GM19468 (cell line): ENCODE data around the gene KCNQ1.

Experiments
- ATAC-seq: cut with Tn5 transposase; IDR thresholded peaks from one replicate; pipeline ENCODE4 v1.9.1; 2021; ENCODE audit warnings: mild to moderate bottlenecking, moderate library complexity, moderate number of reproducible peaks; ENCODE audit not compliant: unreplicated experiment; ENCODE audit errors: extremely low read depth

Gene KCNQ1

DNA sequence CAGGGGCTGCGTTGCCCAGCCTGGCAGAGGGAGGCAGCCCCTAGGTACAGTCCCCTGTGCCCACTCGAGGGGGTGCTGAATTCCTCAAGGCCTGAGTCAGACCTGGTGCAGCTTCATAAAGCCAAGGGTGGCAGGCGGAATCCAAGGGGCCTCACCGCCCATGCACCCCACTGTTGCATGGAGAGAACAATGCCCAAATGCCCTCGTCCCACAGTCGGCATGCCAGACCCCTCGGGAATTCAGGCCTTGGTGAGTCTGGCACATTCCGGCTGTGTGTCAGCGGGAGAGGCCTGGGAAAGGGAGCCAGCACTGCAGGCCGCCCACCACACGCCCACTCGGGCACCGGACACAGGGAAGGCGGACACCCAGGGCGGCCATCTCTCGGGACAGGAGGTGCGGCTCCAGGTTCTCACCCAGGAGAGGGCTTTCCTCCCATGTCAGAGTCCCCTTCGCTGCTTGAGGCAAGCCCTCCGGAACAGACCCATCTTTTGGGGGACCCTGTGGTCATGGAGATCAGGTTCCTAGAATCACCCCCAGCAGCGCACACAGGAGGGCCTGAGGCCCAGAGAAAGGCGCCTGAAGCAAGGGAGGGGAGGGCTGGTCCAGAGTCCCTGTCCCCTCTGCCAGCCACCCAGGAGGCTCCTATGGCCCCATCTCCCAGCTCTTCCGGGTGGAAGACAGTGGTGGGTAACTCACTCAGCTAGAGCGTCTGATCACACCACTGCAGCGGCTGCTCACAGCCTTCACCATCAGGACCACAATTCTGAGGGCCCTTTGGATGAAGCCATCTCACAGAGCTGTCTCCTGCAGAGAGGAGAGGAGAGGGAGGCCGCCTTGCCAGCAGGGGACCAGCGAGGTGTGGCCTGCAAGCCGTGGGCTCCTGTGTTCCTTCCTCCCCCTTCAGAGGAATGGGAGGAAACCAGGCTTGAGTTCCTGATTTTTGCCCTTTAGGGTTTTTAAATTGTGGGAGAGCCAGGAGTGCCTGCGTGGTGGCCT lies 286.6 kb downstream of the KCNQ1 start:
- no peak for ATAC-seq

DNA sequence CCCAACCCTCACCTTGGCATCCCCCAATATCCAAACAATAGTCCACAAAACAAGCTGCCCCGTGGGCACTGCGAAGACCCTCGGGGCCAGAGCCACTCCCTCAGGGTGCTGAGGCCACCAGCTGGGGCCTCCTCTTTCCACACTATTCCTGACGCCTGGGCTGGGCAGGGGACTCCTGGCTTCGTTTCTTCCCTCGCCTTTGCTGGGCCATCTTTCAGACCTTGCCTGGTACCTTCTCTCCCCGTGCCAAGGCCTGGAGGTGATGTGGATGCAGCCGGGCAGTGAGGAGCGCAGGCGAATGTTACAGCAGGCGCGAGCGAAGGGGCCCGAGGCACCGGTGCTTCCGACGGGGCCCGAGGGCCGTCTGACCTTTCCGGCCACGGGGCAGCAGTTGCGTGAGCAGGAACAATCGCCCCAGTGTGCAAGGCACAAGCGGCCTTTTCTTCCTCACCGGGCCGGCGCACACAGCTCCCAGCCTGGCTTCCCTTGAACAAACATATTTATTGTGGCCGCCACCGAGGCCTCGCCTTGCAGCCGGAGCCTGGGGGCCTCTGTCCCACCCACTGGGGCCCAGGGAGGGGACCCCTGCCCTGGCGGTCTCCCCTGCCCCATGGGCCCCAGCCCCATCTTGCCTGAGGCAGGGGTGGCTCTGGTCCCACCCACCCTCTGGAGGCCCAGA lies 287.6 kb downstream of the KCNQ1 start:
- ATAC-seq: no peak

DNA sequence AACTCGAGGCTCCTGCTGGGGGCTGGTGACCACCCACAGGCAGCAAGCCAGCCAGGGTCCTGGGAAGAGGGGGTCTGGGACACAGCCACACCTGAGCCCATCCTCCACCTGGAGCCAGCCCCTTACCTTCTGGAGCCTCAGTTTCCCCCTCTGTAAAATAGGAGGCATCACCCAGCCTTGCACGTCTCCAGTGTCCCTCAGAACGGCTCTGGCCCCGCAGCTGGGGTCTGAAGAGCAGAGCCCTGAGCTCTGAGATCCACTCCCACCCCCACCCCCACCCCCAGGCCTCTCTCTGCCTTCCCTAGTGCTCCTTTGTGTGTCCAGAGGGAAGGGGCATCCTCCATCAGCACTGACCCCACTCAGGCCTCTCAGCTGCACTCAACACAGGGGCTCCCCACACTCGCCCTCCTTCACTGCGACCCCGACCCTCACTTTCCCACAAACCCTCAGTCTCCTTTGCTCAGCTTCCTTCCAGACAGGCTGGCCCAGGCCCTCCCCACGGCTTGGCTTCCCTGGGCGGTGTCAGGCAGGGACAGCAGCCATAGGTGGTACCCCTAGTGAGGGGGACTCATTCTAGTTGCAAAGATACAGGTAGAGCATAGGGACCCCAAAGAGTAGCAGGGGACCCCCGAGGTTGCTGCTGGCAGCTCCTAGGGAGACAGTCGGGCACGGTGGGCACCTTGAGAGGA lies 288.3 kb downstream of the KCNQ1 start:
- no peak for ATAC-seq

DNA sequence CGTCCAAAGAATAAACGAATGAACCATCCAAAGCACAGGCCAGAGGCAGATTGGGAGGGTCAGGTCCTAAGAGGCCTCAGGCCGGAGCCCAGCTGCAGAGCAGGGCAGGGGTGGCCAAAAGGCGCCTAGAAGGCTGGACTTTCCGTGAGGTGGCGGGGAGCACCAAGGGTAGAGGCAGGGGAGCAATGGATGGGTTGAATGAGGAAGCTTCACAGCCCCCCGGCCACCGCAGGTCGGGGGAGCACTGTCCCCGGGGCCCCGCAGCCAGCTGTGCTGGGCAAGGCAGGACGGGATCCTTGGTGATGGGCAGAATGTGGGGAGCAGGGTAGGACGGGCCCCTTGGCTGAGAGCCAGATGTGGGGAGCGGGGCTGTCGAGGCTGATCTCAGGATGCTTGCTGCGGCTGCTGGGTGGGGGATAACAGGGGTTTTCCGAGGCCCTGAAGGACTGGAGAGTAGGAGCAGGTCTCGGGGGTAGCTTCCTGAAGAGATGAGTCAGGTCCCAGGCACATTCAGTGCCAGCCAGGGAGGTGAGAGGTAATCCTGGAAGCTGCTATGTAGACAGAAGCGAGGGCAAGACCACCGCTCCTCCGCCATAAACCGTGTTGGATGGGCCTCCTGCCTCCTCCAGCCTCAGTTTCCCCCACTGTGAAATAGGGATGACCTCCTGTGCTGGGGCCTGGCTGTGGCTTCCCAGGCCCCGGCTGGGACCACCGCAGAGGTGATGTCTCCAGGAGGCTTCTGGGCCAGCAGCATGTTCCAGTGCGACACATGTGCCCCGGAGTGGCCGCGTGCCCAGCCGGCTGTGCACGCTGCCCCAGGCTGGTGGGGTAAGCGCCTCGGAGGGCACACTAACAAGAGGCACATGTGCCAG lies 289.6 kb downstream of the KCNQ1 start:
- ATAC-seq: no peak

DNA sequence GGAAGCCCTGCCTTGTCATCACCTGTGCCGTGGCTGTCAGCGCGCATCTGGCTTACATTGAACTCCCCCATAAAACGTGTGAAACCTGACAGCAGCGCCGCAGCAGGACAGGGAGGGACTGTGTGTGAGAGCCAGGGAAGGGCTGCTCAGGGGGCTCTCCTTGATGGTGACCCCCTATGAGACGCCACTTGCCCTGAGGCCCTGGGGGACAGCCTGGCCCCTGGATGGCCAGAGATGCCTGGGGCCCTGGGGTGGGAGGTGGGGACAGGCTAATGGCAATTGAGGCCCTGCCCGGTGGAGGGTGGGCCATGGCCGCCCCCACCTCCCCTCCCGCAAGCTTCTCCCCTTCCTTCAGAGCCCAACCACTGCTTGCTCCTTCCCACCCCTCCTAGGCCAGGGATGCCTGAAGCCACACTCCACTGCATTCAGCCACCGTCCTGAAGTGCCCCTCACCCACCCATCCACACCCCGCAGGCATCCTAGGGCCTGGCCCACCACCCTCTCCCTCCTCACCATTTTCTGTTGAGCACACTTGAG lies 290.3 kb downstream of the KCNQ1 start:
- ATAC-seq: no peak

DNA sequence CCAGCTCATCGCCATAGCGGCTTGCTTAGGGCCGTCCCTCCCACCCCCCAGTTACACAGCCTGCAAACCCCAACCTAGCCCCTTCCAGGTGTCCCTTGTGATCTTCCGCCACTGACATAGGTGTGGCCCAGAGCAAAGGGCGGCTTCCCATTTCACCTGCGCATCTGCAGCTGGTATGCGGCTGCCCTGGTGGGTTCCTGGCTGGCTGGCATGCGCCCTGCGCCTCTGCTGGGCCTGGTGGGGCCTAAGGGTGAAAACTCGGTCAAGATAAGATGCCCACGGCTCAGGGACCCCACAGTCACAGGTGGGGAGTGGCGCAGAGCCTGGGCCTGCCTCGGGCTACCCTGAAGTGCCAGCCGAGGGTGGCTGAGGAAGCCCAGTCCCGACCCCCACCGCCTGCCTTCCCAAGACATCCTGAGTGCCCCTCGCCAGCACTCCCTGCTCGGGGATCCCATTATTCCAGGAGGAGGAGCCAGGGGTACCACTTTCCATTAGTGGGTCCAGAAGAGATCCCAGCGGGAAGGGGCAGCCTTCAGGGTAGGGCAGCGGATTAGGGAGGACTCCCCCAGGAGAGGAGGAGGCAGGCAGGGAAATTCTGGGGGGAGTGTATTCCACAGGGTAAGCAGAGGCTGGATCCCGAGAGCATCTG lies 291.9 kb downstream of the KCNQ1 start:
- no peak for ATAC-seq

DNA sequence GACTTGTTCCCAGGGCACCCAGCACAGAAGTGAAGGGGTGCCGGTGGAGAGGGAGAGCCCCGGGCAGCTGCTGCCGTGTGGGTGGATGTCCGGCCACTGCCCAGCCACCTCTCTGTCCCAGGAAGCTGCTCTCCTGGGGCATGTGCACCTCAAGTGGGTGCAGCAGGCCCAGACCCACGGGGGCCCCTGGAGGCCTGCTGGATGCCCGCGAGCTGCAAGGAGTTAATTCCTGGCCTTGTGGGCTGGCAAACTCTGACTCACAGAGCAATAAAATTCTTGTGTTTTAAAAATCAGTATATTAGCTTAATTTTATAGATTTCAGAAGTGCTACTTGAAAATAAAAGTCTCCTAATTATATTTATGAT lies 292.4 kb downstream of the KCNQ1 start:
- no peak for ATAC-seq

DNA sequence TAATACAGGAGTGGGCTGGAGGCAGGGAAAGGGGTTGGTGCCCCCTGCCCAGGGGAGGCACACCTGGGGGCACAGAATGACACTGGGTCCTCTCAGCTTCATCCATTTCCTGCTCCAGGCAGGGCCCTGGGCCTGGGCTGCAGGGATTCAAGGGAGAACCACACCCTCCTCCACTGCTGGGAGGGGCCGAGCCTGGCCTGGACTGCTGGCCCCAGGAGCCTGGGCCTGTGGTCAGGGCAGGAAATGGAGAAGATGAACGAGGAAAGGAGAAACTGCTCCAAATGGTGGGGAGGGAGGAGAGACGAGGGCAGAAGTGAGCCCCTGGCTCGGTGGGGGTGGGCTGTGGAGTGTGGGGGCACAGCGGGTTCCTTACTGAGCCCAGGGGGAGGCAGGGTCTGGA lies 293.1 kb downstream of the KCNQ1 start:
- no peak for ATAC-seq

DNA sequence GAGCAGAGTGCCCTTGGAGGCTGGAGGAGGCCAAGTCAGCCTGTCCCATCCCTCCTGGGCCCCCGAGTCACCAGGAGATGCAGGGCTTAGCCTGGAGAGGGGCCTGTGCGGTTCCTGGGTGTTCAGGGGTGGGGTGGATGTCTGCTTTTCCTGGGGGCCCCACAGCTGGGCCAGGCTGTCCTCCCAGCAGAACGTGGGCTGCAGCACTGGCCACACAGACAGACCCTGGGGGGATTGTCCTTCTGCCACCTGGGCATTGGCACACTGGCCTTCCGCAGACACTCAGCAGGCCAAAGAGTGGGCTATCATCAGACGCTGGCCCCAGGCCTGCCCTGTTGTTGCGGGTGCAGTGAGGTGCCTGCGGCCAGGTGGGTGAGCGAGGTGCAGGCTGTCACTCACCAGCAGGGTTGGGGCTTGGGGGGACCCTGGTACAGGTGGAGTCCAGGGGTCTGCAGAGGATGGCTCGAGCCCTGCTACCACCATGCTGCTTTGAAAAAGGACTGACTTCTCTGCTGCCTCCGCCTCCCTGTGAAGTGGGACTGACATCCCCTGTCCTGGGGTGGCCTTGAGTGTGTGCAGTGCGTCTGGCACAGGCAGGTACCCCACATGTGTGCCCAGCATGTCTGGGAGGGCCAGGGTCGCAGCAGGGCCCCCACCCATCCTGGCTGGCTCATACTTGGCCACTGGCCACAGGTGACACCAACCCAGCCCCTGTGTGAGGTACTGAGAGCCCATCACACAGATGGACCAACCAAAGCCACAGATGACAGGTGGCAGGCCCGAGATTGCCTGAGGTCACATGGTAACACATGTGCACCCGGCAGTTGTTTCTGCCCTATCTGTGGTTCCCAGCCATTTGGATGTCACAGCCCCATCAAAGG lies 294.0 kb downstream of the KCNQ1 start:
- no peak for ATAC-seq

DNA sequence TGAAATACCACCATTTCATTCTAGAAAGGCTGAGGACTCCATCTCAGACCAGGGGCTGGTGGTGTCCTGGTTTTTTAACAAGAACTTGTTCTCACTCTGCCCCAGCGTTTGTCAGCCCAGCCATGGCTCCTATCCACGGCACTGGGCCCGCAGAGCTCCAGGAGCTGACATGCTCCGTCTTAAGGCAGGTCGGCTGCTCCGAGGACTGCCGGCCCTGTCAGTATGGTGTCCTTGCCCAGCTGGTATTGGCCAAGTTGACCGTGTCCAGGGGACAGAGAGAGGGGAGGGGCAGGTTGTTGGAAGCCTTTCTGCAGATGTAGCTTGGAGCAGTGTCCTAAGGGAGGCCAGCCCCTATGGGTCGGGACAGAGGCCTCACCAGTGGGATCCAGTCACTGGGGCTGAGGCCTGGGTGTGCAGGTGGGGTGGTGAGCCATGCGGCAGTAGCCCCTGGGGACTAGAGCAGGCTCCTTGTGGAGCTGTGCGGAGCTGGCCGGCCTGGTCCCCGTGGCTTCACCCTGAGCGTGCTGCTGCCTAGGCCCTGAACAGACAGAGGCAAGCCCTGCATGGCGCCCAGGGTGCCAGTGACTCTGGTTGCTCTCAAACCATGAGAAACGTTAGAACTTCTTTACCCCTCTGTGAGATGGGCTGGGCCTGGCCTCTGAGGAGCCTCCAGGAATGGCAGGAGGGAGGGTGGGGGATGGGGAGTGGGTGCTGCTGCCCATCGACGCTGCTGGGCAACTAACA lies 294.9 kb downstream of the KCNQ1 start:
- ATAC-seq: no peak

DNA sequence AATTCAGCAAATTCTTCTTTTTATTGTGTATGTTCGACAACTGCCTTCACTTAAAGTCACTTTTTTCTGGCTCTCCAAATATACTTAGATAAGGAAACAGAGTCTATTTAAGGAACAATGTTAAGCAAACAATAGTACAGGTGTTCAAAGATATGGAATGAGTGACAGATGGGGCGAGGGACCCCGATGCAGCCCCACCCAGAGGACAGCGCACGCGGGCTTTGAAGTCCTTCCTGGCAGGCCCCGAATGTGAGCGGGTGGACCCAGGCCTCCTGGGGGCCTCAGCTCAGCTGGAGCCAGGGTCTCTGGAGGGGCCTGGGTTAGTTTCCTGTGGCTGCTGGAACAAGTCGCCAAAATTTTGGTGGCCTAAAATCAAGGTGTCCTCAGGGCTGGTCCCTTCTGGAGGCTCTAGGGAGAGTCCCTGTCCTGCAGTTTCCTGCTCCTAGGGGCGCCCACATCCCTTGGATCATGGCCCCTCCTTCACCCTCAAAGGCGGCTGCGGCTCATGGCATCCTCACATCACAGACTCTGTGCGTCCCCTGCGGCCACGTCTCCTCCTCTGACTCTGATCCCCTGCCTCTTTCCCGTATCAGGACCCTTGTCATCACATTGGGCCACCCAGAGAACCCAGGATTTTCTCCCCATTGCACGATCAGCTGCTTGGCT lies 295.6 kb downstream of the KCNQ1 start:
- ATAC-seq: no peak

DNA sequence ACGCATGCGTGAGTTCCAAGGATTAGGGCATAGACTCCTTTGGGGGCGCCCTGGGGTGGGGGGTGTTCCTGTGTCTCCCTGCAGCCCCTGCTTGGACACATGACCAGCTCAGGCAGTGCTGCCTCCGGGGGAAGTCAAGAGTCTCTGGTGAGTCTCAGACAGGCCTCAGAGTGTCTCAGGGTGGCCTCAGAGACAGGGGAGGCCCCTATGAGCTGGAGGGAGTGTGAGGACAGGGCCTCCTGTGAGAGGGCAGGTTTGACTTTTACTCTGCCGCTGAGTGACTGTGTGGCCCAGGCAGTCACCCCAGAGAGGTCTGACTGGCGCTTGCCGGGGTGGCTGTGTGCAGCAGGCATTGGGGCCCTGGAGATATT lies 296.2 kb downstream of the KCNQ1 start:
- no peak for ATAC-seq

DNA sequence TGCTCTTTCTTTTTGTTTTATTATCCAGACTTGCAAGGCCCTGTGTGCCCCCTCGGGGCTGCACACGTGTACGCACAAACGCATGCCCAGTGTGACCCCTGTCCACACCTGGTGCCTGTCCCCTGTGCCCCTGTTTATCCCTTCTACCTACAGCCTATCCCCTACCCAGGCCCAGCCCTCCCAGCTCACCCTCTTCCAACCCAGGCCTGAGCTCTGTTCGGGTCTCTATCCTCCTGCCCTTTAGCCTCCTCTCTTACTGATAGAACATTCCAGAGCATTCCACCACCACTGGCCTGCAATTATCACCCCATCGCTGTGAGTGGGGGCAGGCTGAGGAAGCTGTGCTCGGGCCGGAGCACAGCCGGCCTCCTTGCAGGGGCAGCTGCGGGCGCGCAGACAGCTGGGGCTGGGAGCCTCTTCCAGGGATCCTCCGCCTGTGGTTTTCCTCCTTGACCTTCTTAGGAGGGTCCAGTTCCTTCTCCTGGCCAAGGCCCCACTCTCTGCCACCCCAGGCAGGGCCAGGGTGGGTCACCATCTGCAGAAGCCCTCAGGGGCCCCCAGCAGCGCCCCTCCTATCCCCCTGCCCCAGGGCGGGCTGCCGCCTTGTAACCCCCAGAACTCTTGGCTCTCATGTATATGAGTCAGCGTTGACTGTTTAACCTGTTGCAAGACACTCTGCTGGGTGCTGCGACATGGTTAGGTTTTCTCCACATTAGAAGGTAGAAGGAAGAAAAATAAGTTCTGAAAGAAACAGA lies 296.7 kb downstream of the KCNQ1 start:
- no peak for ATAC-seq

DNA sequence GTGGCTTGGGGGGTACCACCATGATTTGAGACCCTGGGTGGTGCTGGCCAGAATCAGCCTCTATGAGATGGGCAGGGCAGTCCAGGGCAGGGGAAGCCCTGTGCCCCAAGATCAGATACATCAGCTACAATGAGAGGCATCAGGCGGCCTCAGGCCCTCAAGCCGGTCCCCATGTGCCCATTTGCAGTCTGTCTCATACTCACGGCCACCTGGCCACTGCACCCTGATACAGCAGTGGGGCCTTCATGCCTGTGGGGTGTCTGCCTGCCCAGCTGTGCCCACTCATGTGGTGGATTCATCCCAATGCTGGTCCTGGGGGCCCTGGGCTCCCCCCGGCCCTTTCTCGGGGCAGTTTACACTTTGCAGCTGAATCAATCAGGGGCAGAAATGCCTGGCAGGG lies 297.4 kb downstream of the KCNQ1 start:
- ATAC-seq: no peak

DNA sequence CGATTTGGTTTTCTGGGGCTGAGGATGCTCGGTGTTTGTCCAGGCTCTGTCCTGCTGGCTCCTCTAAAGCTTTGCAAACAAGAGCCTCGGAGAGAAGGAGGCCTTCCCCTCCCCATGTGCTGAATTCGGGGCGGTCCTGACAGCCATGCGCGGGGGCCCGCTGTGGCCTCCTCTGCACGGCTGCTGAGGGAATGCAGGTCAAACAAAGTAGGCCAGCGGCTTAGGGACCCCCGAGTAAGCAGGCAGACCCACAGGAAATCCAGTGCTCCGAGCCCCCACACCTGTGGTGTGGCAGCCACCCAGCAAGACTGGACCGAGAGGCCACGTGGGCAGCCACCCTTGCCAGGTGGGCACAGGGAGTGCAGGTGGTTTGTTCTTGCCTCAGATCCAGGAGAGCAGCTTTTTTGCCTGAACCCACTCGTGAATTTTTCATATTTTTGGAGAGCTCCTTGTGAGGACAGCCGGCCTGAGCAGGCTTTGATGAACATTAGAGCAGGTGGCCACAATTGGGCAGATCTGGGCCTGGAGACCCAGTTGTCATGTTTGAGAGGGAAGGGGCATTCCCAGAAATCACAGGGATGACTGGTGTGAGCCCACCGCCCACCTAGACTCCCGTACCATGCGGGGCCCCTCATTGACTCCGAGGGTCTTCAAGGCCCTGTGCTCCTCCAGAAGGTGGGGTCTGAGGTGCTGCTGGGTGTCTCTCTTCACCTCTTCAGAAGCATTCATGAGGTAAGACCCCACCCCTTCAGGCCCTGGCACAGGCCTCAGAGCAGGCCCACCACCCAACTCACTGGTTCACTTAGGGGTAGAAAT lies 298.0 kb downstream of the KCNQ1 start:
- no peak for ATAC-seq
